ENCODE data around the gene PAK1IP1.

PAK1IP1 gene

DNA sequence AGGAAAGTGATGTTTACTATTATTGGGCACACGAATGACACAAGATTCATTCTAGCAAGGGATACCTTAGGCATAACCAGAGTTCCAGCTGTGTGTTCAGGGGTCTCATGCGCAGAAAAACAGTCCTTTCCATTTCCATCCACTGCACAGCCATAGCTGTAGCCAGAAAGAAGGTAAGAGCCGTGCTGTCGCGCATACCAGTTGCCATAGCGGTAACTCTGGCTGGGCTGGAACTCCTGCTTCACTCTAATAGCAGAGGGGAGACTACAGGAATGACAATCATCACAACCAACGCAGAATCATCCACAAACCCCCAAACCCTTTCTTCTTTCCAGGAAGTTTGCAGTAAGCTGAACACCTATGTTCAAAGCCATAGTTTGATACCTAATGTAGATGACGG, 7.9 kb upstream of the PAK1IP1 start:
- Histone ChIP-seq H3K4me3 (replicated peaks; ENCODE audit: insufficient read depth, low read length) (no peak overlapping the region), H3K27ac (replicated peaks) (peak overlapping the region; percentile 62; the same call in 1 of the 2 replicates), H3K27me3 (ENCODE audit: insufficient read depth, poor library complexity, severe bottlenecking) (no peaks in the 10 kb centered on the region)
- no peak for DNase-seq (ENCODE audit: low read depth in 1 of 2, low spot score in 1 of 2)
- TF ChIP-seq, protein P1, sequence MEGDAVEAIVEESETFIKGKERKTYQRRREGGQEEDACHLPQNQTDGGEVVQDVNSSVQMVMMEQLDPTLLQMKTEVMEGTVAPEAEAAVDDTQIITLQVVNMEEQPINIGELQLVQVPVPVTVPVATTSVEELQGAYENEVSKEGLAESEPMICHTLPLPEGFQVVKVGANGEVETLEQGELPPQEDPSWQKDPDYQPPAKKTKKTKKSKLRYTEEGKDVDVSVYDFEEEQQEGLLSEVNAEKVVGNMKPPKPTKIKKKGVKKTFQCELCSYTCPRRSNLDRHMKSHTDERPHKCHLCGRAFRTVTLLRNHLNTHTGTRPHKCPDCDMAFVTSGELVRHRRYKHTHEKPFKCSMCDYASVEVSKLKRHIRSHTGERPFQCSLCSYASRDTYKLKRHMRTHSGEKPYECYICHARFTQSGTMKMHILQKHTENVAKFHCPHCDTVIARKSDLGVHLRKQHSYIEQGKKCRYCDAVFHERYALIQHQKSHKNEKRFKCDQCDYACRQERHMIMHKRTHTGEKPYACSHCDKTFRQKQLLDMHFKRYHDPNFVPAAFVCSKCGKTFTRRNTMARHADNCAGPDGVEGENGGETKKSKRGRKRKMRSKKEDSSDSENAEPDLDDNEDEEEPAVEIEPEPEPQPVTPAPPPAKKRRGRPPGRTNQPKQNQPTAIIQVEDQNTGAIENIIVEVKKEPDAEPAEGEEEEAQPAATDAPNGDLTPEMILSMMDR (IDR thresholded peaks at IDR 0.05; ENCODE audit: insufficient read depth, low read length) = no peak

DNA sequence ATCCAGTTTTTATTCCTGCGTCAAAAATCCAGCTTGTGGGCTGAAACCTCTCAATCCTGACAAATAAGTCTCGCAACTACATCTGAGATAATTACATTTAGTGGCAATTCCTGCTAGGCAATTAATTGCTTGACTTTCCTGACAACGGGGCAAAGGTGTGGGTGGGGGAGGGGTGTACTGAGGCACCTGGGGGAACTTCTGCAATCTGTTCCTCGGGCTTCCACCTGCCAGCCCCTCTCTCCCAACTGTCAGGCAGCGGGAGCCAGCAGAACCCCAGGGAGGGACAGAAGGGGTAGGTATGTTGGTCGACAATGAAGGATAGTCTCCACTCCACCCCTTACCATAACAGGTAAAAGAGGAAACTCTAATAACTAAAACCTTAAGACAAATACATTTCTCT, 7.2 kb upstream of the PAK1IP1 start:
- no peak overlapping the region for H3K27ac ChIP-seq (replicated peaks)

DNA sequence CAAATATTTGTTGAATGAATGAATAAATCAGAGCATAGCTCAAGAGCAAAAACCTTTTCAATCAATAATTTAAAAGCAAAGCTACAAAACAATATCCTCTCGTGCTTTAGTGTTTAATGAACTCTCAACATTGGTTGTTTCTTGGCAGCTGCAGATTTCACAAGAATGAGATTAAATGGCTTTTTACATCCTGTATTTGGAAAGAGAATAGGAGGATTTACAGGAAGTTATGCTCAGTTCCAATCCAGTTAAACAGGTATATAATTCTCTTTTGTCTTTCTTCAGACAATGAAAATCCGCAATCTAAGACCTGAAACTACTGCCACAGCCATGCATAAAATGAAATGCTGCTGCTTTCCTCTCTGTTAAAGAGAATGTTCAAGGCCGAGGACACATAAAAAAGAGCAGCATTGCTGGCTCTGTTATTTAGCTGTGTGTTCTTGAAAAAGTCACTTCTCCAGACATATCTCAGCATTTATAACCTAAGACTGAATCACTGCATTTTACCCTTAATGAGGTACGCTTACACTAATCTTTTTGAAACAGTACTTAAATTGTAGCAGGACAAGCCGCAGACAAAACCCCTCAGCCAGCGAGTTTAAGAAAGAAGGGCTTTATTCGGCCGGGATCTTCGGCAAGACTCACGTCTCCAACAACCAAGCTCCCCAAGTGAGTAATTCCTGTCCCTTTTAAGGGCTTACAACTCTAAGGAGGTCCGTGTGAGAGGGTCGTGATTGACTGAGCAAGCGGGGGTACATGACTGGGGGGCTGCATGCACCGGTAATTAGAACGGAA, 3.9 kb upstream of the PAK1IP1 start:
- H3K27ac ChIP-seq (replicated peaks) = peak overlapping the region; percentile 99

More for the DNA sequence above, 7.2 kb upstream of the PAK1IP1 start:
- Histone ChIP-seq H3K27me3 (ENCODE audit: insufficient read depth, poor library complexity, severe bottlenecking) (no peaks in the 10 kb centered on the region), H3K4me3 (replicated peaks; ENCODE audit: insufficient read depth, low read length) (no peak overlapping the region)
- TF ChIP-seq, protein P2, sequence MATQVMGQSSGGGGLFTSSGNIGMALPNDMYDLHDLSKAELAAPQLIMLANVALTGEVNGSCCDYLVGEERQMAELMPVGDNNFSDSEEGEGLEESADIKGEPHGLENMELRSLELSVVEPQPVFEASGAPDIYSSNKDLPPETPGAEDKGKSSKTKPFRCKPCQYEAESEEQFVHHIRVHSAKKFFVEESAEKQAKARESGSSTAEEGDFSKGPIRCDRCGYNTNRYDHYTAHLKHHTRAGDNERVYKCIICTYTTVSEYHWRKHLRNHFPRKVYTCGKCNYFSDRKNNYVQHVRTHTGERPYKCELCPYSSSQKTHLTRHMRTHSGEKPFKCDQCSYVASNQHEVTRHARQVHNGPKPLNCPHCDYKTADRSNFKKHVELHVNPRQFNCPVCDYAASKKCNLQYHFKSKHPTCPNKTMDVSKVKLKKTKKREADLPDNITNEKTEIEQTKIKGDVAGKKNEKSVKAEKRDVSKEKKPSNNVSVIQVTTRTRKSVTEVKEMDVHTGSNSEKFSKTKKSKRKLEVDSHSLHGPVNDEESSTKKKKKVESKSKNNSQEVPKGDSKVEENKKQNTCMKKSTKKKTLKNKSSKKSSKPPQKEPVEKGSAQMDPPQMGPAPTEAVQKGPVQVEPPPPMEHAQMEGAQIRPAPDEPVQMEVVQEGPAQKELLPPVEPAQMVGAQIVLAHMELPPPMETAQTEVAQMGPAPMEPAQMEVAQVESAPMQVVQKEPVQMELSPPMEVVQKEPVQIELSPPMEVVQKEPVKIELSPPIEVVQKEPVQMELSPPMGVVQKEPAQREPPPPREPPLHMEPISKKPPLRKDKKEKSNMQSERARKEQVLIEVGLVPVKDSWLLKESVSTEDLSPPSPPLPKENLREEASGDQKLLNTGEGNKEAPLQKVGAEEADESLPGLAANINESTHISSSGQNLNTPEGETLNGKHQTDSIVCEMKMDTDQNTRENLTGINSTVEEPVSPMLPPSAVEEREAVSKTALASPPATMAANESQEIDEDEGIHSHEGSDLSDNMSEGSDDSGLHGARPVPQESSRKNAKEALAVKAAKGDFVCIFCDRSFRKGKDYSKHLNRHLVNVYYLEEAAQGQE (IDR thresholded peaks at IDR 0.05; ENCODE audit: insufficient replicate concordance, low read depth) = no peak
- TF ChIP-seq POLR2AphosphoS5 (IDR thresholded peaks at IDR 0.05; ENCODE audit: low read depth) (no peak), SPI1 (IDR thresholded peaks at IDR 0.05; ENCODE audit: borderline replicate concordance, low read depth) (no peak), GABPA (IDR thresholded peaks at IDR 0.05; ENCODE audit: low read depth) (no peak)
- TF ChIP-seq, protein P1 (IDR thresholded peaks at IDR 0.05; ENCODE audit: insufficient read depth, low read length) = no peak
- DNase-seq (ENCODE audit: low read depth in 1 of 2, low spot score in 1 of 2) = no peak

More for the DNA sequence above, 3.9 kb upstream of the PAK1IP1 start:
- TF ChIP-seq, protein P1 (IDR thresholded peaks at IDR 0.05; ENCODE audit: insufficient read depth, low read length) = no peak
- TF ChIP-seq POLR2AphosphoS5 (IDR thresholded peaks at IDR 0.05; ENCODE audit: low read depth) (no peak), SPI1 (IDR thresholded peaks at IDR 0.05; ENCODE audit: borderline replicate concordance, low read depth) (no peak), GABPA (IDR thresholded peaks at IDR 0.05; ENCODE audit: low read depth) (no peak)
- TF ChIP-seq, protein P2 (IDR thresholded peaks at IDR 0.05; ENCODE audit: insufficient replicate concordance, low read depth) = no peak
- H3K4me3 ChIP-seq (replicated peaks; ENCODE audit: insufficient read depth, low read length) = no peak overlapping the region
- DNase-seq (ENCODE audit: low read depth in 1 of 2, low spot score in 1 of 2) = peak in 1 of 2 experiments; percentile 25
- no peaks in the 10 kb centered on the region for H3K27me3 ChIP-seq (ENCODE audit: insufficient read depth, poor library complexity, severe bottlenecking)
